GM19468 (cell line): ENCODE results near the gene AMZ1.
"Not testable (repeated sequence)": the region's sequence is repeated elsewhere in the genome, so short reads cannot be mapped to it uniquely, and the experiment has no call there.

Source experiments
- ATAC-seq: cut with Tn5 transposase; IDR thresholded peaks from one replicate; pipeline ENCODE4 v1.9.1; 2021; ENCODE audit warnings: mild to moderate bottlenecking, moderate library complexity, moderate number of reproducible peaks; ENCODE audit not compliant: unreplicated experiment; ENCODE audit errors: extremely low read depth

Gene AMZ1

DNA sequence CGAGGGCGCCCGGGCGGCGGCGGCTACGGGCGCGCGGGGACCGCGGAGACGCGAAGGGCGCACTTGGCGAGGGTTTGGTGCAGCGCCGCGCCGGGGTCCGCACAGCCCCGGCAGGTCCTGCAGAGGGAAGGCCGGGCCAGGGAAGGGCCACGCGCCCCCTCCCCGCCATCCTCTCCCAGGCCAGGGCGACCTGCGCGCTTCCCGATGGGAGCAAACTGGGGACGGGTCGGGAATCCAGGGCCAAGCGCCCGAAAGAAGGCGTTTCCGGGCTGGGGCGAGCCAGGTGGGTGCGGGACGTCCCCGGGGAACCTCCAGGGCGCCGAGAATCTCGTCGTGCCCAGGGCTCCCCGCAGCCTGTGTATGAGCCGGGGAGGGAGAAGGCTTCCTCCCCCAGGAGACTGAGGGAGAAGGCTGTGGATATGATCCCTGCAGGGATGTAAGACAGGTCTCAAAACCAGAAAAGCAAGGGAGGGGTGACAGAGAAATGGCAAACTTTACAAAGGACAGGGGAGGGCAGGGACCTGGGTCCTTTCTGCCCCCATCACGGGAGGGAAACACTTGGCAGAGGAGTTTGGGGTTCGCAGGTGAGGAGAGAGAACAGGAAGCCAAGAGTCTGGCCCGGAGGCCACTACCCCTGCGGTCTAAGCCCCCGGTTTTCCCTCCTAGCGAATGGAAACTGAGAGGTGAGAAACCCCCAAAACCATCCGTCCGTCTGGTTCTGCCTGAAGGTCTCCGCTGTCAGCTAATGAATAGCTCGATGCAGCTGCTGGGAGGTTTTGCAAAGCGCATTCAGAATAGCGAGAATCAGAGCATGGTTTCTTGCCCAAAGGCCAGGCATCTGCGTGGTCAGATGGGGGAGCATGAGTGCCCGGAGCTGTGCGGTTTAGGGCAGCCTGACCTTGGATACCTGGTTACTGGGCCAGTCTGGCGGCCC lies 674 bp downstream of the AMZ1 start:
- ATAC-seq = no peak

DNA sequence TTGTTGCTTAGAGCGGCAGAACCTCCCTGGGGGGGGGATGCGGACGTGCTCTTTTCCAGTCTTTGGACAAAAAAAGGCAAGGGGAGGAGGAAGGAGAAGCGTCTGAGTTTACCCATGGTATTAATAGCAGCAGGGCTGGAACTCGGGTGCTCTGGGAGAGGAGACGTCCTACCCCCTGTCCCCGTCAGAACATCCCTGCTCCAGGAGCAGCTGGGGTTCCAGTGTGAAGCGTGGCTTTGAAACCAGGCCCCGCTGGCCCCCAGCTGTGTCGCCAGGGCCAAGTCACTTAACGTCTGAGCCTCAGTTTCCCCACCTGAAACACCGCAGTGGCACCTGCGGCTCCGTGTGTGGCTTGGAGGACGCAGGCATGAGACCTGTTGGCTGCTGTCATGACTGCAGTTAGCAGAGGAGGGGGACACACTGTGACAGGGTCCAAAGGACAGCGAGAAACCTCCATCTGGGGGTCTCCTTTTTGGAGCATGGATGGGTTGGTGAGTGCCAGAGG lies 1.4 kb downstream of the AMZ1 start:
- no peak for ATAC-seq

DNA sequence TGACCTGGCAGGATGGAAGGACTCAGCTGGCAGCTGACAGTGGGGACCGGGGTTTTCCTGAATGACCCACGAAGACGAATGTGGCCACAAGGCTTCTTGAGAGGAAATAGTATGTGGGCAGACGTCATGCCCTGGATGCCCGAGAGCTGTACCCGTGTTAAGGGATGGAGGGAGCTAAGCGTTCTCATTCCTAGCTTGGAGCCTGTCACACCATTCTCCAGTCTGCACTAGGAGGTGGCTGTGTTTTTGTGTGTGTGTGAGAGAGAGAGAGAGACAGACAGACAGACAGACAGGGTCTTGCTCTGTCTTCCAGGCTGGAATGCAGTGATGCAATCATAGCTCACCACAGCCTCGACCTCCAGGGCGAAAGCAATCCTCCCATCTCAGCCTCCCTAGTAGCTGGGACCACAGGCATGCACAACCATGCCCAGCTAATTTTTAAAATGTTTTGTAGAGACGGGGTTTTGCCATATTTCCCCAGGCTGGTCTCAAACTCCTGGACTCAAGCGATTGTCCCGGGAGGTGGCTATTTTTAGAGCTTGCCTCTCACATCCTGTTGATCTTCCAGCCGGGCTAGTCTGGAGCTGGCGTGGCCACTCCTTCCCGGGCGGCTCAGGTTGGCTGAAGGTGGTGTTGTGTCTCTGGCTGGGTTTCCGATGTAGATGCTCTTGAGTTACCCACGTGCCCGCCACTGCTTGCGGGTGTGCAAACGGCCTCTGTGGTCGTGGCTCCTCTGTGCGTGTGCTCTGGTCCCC lies 2.1 kb downstream of the AMZ1 start:
- ATAC-seq = no peak

DNA sequence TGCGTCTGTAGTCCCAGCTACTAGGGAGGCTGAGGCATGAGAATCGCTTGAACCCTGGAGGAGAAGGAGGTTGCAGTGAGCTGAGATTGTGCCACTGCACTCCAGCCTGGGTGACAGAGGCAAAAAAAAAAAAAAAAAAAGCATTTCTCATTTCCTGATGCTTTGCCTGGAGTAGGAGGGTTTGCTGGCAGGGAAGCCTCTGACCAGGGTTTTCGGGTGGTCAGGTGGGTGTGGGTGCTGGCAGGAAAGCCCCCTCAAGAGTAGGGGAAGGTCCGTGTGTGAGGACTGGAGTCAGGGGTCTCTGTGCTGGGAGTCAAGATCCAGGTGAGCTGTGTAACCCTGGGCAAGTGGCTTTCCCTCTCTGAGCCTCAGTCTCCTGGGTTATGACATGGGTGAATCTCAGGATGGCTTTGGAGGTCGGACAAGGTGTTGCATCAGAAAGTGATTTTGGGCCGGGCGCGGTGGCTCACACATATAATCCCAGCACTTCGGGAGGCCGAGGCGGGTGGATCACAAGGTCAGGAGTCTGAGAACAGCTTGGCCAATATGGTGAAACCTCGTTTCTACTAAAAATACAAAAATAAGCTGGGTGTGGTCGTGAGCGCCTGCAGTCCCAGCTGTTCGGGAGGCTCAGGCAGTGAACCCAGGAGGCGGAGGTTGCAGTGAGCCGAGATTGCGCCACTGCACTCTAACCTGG lies 3.2 kb downstream of the AMZ1 start:
- no peak for ATAC-seq

DNA sequence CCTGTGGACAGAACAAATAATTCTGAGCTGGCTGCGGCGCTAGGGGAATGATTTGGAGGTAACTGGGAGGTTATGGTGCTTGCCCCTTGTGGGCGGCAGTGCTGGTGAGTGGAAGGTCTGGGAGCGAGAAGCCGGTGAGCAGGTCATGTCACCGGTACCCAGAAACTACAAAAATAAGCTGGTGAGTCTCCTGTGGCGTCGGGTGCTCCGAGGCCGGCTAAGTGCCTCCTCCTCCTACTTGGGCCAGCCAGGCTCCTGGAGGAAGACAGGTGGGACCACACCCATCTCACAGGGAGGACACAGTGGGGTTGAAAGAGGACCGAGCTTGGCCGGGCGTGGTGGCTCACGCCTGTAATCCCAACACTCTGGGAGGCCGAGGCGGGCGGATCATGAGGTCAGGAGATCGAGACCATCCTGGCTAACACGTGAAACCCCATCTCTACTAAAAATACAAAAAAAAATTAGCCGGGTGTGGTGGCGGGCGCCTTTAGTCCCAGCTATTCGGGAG lies 4.0 kb downstream of the AMZ1 start:
- not testable (repeated sequence) for ATAC-seq

DNA sequence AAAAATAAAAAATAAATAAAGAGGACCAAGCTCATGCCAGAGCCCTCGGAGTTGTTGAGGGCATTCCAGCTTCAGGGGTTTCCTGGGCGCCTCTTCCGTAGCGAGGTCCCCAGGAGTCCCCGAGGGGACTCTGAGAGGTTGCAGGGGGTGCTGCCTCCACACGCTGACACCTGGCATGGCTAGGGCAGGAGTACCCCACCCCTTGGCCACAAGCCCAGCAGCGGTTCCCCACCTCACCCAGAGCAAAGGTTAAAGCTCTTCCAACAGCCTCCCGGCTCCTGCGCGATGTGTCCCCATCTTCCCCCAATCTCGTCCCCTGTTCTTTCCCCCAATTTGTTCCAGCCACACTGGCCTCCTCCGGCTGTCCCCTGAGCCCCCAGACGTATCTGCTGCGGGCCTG lies 4.5 kb downstream of the AMZ1 start:
- ATAC-seq = no peak

DNA sequence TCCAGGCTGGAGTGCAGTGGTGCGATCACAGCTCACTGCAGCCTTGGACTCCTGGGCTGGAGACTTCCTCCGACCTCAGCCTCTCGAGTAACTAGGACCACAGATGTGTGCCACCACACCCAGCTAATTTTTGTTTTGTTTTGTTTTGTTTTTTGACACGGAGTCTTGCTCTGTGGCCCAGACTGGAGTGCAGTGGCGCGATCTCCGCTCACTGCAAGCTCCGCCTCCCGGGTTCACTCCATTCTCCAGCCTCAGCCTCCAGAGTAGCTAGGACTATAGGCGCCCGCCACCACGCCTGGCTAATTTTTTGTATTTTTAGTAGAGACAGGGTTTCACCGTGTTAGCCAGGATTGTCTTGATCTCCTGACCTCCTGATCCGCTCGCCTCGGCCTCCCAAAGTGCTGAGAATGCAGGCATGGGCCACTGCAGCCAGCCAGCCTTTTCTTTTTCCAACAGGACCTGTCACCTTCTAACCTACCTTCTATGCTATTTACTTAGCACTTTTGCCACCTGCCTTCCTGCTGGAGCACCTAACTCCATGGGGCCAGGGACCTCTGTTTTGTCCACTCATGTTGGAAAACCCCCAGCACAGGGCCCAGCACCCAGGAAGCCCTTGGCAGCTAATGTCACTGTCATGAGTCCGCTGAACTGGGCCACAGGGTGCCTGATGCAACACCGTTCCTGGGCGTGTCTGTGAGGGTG lies 5.6 kb downstream of the AMZ1 start:
- ATAC-seq = not testable (repeated sequence)

DNA sequence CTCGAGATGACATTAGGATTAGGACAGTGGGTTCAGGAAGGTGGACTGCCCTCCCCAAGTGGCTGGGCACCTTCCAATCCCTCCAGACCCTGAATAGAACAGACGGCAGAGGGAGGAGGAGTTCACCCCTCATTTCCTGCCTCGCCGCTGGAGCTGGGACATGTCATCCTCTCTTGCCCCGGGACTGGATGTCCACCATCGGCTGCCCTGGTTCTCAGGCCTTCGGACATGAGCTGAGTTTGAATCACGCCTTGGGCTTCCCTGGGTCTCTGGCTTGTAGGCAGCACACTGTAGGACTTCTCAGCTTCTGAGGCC lies 6.1 kb downstream of the AMZ1 start:
- ATAC-seq = not testable (repeated sequence)

DNA sequence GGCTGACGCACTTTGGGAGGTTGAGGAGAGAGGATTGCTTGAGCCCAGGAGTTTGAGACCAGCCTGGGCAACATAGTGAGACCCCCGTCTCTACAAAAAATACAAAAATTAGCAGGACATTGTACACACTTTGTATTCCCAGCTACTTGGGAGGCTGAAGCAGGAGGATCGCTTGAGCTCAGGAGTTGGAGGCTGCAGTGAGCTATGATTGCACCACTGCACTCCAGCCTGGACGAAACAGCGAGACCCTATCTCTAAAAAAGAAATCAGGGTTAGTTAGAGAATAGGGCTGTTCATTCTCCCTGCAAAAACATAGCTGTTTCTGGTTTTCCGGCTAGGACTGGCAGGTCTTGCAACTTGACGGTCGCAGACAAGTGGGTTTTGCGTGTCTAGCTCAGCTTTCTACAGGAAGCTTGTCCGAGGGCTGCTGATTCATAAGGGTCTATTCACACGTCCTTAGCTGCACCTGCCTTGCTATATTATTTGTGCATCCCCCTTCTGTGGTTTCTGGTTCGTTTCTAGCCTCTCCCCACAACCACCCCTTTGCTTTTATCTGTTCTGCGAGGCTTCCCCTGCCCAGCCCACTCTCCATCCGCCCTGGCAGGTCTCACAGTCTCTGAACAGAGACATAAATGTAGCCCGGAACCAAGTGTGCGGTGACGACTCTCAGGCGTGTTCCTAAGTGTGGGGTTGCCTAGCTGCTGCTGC lies 10.7 kb downstream of the AMZ1 start:
- peak; percentile 83 for ATAC-seq

DNA sequence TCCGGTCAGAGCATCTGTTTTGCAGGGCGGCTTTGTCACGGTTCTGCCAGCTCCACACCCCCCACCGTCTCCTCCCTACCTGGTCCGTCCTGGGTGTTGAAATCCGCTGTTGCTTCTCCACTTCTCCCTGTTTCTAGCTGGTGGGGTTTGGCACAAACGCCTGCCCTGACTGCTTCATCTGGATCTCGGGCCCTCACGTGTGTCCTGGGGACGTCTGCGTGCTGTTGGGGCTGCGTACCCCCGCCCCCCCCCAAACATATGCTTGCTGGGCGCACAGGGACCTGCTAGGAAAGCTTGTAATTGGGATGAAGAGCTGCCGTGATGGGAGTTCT lies 11.3 kb downstream of the AMZ1 start:
- ATAC-seq = no peak

DNA sequence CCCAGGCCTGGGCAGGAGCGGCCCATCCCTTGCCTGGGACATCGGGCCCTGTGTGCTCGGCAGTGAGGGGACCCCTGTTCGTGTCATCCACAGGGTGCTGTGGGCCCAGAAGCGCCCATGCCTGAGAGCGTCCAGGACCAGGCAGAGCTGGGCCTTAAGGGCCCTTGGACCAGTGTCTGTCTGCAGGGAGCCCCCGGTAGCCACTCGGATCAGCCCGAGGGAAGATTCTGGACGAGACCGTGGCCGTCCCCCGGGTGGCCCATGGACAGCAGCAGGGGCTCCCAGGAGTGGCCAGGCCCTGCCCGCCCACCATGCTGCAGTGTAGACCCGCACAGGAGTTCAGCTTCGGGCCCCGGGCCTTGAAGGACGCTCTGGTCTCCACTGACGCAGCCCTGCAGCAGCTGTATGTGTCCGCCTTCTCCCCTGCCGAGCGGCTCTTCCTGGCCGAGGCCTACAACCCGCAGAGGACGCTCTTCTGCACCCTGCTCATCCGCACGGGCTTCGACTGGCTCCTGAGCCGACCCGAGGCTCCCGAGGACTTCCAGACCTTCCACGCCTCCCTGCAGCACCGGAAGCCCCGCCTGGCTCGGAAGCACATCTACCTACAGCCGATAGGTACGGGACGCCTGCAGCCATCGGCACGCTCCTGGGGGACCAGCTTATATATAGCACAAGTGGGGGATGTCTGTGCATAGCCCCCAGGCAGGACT lies 12.3 kb downstream of the AMZ1 start:
- no peak for ATAC-seq

DNA sequence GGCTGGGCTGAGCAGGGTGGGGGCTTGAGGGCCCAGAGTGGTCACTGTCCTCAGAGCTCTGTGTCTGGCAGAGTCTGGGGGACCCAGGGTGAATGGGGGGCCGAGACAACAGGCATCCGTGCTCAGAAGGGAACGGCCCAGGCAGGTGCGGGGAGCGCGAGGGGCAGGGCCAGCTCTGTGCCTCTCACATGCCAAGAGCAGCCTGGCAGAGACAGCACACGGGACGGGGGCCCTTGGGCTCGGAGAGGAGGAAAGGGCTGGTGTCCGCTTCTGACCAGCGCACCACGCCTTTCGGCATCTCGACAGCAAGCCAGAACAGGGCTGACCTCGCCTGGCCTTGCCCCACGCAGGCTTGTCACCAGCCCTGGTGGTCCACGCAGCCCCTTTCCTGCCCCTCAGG lies 13.4 kb downstream of the AMZ1 start:
- no peak for ATAC-seq

DNA sequence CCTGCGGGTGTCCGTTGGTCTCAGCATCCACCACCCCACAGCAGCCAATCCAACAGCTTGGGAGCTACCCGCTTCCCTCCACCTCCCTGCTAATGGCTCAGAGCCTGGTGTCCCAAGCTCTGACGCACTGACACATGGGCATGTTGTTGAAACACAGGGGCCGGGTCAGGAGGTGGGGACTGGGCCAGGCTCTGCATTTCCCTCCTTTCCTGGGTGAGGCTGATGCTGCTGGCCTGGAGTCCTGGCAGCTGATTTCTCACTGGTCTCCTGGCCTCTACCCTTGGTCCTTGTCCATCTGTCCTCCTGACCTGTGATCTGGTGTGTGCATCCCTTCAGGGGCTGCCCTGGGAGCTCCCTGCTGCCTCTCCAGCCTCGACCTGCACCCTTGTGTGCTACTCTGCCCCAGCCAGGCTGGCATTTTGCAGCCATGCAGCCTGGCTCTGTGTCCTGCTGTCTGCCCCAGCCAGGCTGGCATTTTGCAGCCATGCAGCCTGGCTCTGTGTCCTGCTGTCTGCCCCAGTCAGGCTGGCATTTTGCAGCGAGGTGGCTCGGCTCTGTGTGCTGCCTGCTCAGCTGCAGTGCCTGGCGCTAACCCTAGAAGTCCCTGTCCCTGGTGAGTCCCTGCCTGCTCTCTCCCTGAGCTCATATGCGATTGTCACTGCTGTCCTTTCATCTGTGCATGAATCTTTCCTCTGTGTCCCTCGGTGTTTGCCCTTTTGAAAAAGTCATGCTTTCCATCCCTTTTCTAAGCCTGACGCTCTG lies 14.0 kb downstream of the AMZ1 start:
- no peak for ATAC-seq

DNA sequence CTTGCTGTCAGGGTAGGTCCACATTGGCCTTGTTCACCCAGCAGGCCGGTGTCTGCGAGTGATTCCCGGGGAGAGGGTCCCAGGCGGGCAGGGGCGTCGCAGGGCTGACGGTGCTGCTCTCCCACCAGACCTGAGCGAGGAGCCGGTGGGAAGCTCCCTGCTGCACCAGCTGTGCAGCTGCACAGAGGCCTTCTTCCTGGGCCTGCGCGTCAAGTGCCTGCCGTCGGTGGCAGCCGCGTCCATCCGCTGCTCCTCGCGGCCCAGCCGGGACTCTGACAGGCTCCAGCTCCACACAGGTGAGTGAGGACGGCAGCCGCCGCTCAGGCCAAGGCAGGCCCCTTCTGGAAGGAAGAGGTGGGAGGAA lies 14.6 kb downstream of the AMZ1 start:
- no peak for ATAC-seq

DNA sequence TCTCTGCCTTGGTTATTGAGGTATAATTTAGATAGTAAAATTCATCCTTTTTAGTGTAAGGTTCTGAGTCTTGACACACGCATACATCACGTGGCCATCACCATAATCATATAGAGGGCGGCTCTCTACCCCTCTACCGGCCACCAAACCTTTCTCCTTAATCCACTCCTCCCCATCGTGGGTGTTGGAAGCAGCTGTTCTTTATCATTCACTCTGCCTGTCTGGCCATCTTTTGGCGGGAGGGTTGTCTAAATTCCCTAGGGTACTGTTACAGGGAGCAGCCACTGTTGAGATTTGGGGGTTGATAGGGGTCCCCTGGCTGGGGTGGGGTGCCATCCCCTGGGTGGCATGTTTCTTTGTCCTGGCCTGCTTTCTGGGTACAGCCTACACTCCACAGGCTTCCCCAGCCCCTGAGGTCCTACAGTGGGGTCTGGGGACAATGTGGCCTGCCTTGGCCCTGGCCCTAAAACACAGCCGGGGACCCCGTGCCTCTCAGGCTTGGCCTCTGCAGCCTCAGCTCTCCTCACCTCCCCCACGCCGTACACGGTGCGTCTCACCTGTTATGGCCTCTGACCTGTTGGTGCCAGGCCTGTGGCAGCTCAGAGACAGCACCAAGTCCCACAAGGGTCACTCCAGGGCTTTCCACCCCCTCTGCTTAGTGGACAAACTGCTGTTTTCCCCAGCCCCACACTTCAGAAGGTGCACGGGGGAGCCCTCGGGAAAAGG lies 17.5 kb downstream of the AMZ1 start:
- no peak for ATAC-seq

DNA sequence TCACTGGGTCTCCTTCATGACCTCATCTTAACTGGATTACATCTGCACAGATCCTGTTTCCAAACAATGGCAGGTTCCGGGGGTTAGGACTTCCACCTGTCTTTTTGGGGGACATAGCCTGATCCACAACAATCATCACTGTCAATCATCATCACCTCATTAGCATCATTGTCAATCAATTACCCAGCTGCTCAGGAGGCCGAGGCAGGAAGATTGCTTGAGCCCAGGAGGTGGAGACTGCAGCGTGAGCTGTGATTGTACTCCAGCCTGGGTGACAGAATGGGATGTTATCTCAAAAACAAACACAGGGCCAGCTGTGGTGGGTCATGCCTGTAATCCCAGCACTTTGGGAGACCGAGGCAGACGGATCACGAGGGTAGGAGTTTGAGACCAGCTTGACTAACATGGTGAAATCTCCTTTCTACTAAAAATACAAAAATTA lies 18.7 kb downstream of the AMZ1 start:
- ATAC-seq = no peak

DNA sequence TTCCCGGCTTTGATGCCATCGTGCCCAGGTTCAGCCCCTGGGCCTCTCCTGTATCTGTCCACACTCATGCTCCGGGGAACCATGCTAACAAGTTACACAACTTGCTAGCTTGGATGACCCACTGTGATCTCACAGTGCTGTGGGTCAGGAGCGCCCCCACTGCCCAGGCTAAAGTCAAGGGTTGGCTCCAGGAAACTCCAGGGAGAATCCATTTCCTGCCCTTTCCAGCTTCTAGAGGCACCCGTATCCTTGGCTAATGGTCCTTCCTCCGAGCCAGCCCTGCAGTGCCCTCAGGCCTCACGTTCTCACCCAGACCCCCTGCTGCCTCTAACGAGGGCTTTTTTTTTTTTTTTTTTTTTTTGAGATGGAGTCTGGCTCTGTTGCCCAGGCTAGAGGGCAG lies 19.5 kb downstream of the AMZ1 start:
- ATAC-seq = no peak

DNA sequence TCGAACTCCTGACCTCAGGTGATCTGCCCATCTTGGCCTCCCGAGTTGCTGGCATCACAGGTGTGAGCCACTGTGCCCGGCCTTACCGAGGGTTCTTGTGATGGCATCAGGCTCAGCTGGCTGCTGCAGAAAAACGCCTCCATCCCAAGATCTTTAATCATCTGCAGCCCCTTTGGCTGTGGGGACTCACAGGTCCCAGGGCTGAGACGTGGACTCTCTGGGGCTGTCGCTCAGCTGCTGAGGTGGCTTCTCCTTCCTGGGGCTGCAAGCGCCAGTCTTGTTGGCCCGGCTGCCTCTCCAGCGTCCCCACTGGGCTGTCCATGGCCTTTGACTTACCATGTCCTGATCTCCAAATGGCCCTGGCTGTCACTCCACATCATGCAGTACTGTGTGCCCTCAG lies 20.0 kb downstream of the AMZ1 start:
- ATAC-seq = no peak
